ENCODE results near the gene ARID1B. TPM values are rescaled to one million over a fixed set of nuclear protein-coding genes. Genes with fewer than 3 reads are reported as not detected.

ARID1B gene
- total and polyA plus RNA-seq, 2 donors (not counting 1 experiment from before 2014, with no cell fraction given): 47.2 to 280 TPM

DNA sequence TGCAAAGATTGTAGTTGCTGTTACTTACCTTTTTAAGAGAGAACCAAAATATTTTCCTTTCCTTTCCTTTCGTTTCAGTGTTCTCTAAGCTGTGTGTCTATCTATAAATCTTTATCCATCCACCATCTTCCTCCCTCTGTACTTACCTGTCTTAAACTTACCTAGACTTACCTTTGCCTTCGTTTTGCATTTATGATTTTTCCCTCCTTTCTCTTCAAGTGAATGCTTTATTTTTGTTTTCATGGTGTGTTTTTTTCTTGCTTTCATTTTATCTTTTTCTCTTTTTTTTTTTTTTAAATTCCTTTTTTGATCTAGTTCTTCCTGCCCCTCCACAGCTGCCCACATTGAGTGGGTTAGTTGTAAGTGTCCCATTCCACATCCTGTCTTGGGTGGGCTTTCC, 26.2 kb downstream of the ARID1B start:
- DNase-seq: no peak
- Histone ChIP-seq H3K4me3 (ENCODE audit: control extremely low read depth in 1 of 5, extremely low read depth in 1 of 5, insufficient read depth in 1 of 5, low read depth in 2 of 5, low read length in 4 of 5) (no peak overlapping the region), H3K9me3 (ENCODE audit: control extremely low read depth in 1 of 3, control insufficient read depth in 2 of 3, insufficient read depth in 1 of 3, low read length in 2 of 3) (peaks cover 0 to 7% (median 0%) of the 10 kb centered on the region in 3 donors), H3K27ac (ENCODE audit: low read length in 2 of 2) (no peak overlapping the region), H3K9ac (ENCODE audit: low read length) (no peak overlapping the region), H3K4me1 (ENCODE audit: control insufficient read depth in 2 of 2, insufficient read depth in 2 of 2, low read length in 2 of 2) (peaks cover 25 to 33% of the 10 kb centered on the region in 2 donors), H2AFZ (ENCODE audit: insufficient read depth, low read depth, low read length, poor library complexity, severe bottlenecking) (no peak overlapping the region), H3K36me3 (replicated peaks in 1 of 2; ENCODE audit: control extremely low read depth in 1 of 2, control insufficient read depth in 1 of 2, extremely low read depth in 1 of 2, insufficient read depth in 2 of 2, low read length in 1 of 2) (peaks cover 2 to 5% of the 10 kb centered on the region in 2 experiments), H3K4me2 (replicated peaks; ENCODE audit: low read depth, low read length, poor library complexity, severe bottlenecking) (no peak overlapping the region), H4K20me1 (ENCODE audit: control insufficient read depth, insufficient read depth, low read length, poor library complexity, severe bottlenecking) (peaks cover 77% of the 10 kb centered on the region), H3K27me3 (replicated peaks in 1 of 4; ENCODE audit: control extremely low read depth in 1 of 4, control insufficient read depth in 3 of 4, insufficient read depth in 4 of 4, low read length in 3 of 4) (no peaks in the 10 kb centered on the region), H3K79me2 (ENCODE audit: control insufficient read depth, insufficient read depth, low read length) (peaks cover 100% of the 10 kb centered on the region)
- Mint-ChIP-seq H3K27me3 (no peaks in the 10 kb centered on the region), H3K4me1 (peaks cover 73% of the 10 kb centered on the region), H3K4me3 (no peak overlapping the region), H3K9me3 (ENCODE audit: insufficient read depth) (no peaks in the 10 kb centered on the region), H3K27ac (no peak overlapping the region)
- intact Hi-C loops (cut with micrococcal nuclease): no loop called here
- ChIA-PET CTCF (interaction anchor here (1.1 to 2.0 kb wide), 2 partner anchors 12 to 24 kb away, joined by 3 to 5 read pairs; no protein-coding TSS in a partner anchor), POLR2A (no interaction called here)
- ATAC-seq (ENCODE audit: low read depth): no peak
- no peak for TF ChIP-seq EZH2 (IDR thresholded peaks at IDR 0.05; ENCODE audit: borderline replicate concordance, insufficient read depth, low read depth, low read length, poor library complexity, severe bottlenecking)
- TF ChIP-seq, protein P1, sequence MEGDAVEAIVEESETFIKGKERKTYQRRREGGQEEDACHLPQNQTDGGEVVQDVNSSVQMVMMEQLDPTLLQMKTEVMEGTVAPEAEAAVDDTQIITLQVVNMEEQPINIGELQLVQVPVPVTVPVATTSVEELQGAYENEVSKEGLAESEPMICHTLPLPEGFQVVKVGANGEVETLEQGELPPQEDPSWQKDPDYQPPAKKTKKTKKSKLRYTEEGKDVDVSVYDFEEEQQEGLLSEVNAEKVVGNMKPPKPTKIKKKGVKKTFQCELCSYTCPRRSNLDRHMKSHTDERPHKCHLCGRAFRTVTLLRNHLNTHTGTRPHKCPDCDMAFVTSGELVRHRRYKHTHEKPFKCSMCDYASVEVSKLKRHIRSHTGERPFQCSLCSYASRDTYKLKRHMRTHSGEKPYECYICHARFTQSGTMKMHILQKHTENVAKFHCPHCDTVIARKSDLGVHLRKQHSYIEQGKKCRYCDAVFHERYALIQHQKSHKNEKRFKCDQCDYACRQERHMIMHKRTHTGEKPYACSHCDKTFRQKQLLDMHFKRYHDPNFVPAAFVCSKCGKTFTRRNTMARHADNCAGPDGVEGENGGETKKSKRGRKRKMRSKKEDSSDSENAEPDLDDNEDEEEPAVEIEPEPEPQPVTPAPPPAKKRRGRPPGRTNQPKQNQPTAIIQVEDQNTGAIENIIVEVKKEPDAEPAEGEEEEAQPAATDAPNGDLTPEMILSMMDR (IDR thresholded peaks at IDR 0.05): no peak
- no CpG with 5 or more reads among the region's 2 CpGs for WGBS (ENCODE audit: insufficient coverage)

DNA sequence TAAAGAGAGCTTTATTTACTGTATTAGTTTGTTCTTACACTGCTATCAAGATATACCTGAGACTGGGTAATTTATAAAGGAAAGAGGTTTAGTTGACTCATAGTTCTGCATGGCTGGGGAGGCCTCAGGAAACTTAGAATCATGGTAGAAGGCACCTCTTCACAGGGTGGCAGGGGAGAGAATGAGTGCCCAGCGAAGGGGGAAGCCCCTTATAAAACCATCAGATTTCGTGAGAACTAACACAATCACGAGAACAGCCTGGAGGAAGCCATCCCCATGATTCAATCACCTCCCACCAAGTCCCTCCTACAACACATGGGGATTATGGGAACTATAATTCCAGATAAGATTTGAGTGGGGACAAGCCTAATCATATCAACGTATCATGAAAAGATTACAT, 27.2 kb downstream of the ARID1B start:
- no peak overlapping the region for H3K4me2 ChIP-seq (replicated peaks; ENCODE audit: low read depth, low read length, poor library complexity, severe bottlenecking)
- H3K4me1 ChIP-seq (ENCODE audit: control insufficient read depth in 2 of 2, insufficient read depth in 2 of 2, low read length in 2 of 2): peaks cover 36 to 37% of the 10 kb centered on the region in 2 donors
- peak overlapping the region; percentile 16 for H3K4me3 Mint-ChIP-seq
- CTCF ChIA-PET: interaction anchor here (0.6 to 2.0 kb wide), 2 partner anchors 13 to 1874 kb away, joined by 5 to 6 read pairs; no protein-coding TSS in a partner anchor
- H3K79me2 ChIP-seq (ENCODE audit: control insufficient read depth, insufficient read depth, low read length): peaks cover 100% of the 10 kb centered on the region
- no peaks in the 10 kb centered on the region for H3K27me3 Mint-ChIP-seq
- H3K27ac ChIP-seq (ENCODE audit: low read length in 2 of 2): peak overlapping the region in 1 of 2 donors; percentile 43
- DNase-seq (no peak), ATAC-seq (ENCODE audit: low read depth) (no peak)
- no peaks in the 10 kb centered on the region for H3K9me3 Mint-ChIP-seq (ENCODE audit: insufficient read depth)
- H2AFZ ChIP-seq (ENCODE audit: insufficient read depth, low read depth, low read length, poor library complexity, severe bottlenecking): no peak overlapping the region
- no peak overlapping the region for H3K9ac ChIP-seq (ENCODE audit: low read length)
- POLR2A ChIA-PET: no interaction called here
- no peaks in the 10 kb centered on the region for H3K27me3 ChIP-seq (replicated peaks in 1 of 4; ENCODE audit: control extremely low read depth in 1 of 4, control insufficient read depth in 3 of 4, insufficient read depth in 4 of 4, low read length in 3 of 4)
- peaks cover 0 to 7% (median 0%) of the 10 kb centered on the region in 3 donors for H3K9me3 ChIP-seq (ENCODE audit: control extremely low read depth in 1 of 3, control insufficient read depth in 2 of 3, insufficient read depth in 1 of 3, low read length in 2 of 3)
- H3K27ac Mint-ChIP-seq: peak overlapping the region; percentile 46
- intact Hi-C loops (cut with micrococcal nuclease): no loop called here
- TF ChIP-seq, protein P1 (IDR thresholded peaks at IDR 0.05): no peak
- no peak for TF ChIP-seq EZH2 (IDR thresholded peaks at IDR 0.05; ENCODE audit: borderline replicate concordance, insufficient read depth, low read depth, low read length, poor library complexity, severe bottlenecking)
- WGBS (ENCODE audit: insufficient coverage): no CpG with 5 or more reads among the region's 4 CpGs
- no peak overlapping the region for H3K4me3 ChIP-seq (ENCODE audit: control extremely low read depth in 1 of 5, extremely low read depth in 1 of 5, insufficient read depth in 1 of 5, low read depth in 2 of 5, low read length in 4 of 5)
- peaks cover 2 to 5% of the 10 kb centered on the region in 2 experiments for H3K36me3 ChIP-seq (replicated peaks in 1 of 2; ENCODE audit: control extremely low read depth in 1 of 2, control insufficient read depth in 1 of 2, extremely low read depth in 1 of 2, insufficient read depth in 2 of 2, low read length in 1 of 2)
- peaks cover 73% of the 10 kb centered on the region for H3K4me1 Mint-ChIP-seq
- peaks cover 87% of the 10 kb centered on the region for H4K20me1 ChIP-seq (ENCODE audit: control insufficient read depth, insufficient read depth, low read length, poor library complexity, severe bottlenecking)
